Measurements from ENCODE around the gene SLC15A4. TPM values are rescaled to one million over a fixed set of nuclear protein-coding genes. Genes with fewer than 3 reads are reported as not detected.

The SLC15A4 gene
- total RNA-seq, 1 donor from 2014 or later: 49.6 TPM

- no peak for TF ChIP-seq CTCF (conservative IDR thresholded peaks at IDR 0.05; ENCODE audit: low read depth, low read length)
- no peak overlapping the region for H3K4me3 ChIP-seq (ENCODE audit: low read depth, low read length)
- no peak for DNase-seq (ENCODE audit: low read depth)
These were observed 52.1 kb downstream of the SLC15A4 start for GRCh38 chr12:128771681-128772080.

- no peak for TF ChIP-seq CTCF (conservative IDR thresholded peaks at IDR 0.05; ENCODE audit: low read depth, low read length)
- no peak for DNase-seq (ENCODE audit: low read depth)
- no peak overlapping the region for H3K4me3 ChIP-seq (ENCODE audit: low read depth, low read length)
These were observed 56.2 kb downstream of the SLC15A4 start for GRCh38 chr12:128767518-128767917.

GRCh38 chr12:128766738-128767501 lies 56.8 kb downstream of the SLC15A4 start:
- no peak for DNase-seq (ENCODE audit: low read depth)
- no peak for TF ChIP-seq CTCF (conservative IDR thresholded peaks at IDR 0.05; ENCODE audit: low read depth, low read length)
- no peak overlapping the region for H3K4me3 ChIP-seq (ENCODE audit: low read depth, low read length)

GRCh38 chr12:128763395-128763794 lies 60.4 kb downstream of the SLC15A4 start:
- no peak overlapping the region for H3K4me3 ChIP-seq (ENCODE audit: low read depth, low read length)
- DNase-seq (ENCODE audit: low read depth): no peak
- TF ChIP-seq CTCF (conservative IDR thresholded peaks at IDR 0.05; ENCODE audit: low read depth, low read length): no peak

- DNase-seq (ENCODE audit: low read depth): peak; percentile 61
- TF ChIP-seq CTCF (conservative IDR thresholded peaks at IDR 0.05; ENCODE audit: low read depth, low read length): no peak
- H3K4me3 ChIP-seq (ENCODE audit: low read depth, low read length): no peak overlapping the region
These were observed 62.4 kb downstream of the SLC15A4 start for GRCh38 chr12:128761379-128761790.

- DNase-seq (ENCODE audit: low read depth): peak; percentile 15
- no peak for TF ChIP-seq CTCF (conservative IDR thresholded peaks at IDR 0.05; ENCODE audit: low read depth, low read length)
- H3K4me3 ChIP-seq (ENCODE audit: low read depth, low read length): no peak overlapping the region
These were observed 68.2 kb downstream of the SLC15A4 start for GRCh38 chr12:128755566-128755965.

- peak; percentile 72 for DNase-seq (ENCODE audit: low read depth)
- no peak for TF ChIP-seq CTCF (conservative IDR thresholded peaks at IDR 0.05; ENCODE audit: low read depth, low read length)
- H3K4me3 ChIP-seq (ENCODE audit: low read depth, low read length): no peak overlapping the region
These were observed 69.5 kb downstream of the SLC15A4 start for GRCh38 chr12:128754275-128754674.

Data from epithelial cell of proximal tubule (primary cell).